ENCODE results near the gene CCDC88C.

The CCDC88C gene

DNA sequence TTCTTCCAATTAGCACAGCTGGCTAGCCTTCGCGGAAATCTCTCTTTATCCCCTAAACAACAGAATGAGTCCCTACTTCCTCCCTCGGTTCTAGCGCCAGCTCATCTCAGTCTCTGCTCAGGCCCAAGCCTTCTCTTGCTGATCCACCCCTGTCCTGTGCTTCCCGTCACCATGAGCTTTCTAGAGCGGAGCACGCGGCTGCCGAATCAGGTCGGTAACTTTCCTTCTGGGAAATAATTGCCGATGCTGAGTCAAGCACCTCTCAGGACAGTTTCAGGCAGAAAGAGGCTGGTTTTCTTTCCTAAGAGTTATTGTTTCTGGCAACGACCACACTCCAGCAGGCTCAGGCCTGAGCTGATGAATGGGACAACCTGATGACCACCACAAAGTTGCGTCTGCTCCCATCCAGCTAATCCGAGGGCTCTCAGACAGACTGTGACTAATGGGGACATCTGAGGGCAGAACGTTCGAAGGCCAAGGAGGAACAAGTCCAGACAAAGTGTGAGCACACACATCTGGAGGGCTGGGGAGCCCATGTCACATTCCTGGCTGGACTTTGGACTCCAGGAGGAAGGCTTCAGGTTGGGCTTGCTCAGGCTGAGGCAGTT lies 159.5 kb downstream of the CCDC88C start:
- TF ChIP-seq, protein P1, sequence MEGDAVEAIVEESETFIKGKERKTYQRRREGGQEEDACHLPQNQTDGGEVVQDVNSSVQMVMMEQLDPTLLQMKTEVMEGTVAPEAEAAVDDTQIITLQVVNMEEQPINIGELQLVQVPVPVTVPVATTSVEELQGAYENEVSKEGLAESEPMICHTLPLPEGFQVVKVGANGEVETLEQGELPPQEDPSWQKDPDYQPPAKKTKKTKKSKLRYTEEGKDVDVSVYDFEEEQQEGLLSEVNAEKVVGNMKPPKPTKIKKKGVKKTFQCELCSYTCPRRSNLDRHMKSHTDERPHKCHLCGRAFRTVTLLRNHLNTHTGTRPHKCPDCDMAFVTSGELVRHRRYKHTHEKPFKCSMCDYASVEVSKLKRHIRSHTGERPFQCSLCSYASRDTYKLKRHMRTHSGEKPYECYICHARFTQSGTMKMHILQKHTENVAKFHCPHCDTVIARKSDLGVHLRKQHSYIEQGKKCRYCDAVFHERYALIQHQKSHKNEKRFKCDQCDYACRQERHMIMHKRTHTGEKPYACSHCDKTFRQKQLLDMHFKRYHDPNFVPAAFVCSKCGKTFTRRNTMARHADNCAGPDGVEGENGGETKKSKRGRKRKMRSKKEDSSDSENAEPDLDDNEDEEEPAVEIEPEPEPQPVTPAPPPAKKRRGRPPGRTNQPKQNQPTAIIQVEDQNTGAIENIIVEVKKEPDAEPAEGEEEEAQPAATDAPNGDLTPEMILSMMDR (IDR thresholded peaks at IDR 0.05; ENCODE audit: low read depth, low read length, missing control alignments) = no peak
- H3K4me3 ChIP-seq (replicated peaks; ENCODE audit: low read depth, low read length) = no peak overlapping the region
- DNase-seq (ENCODE audit: extremely low read depth, low read depth) = no peak

DNA sequence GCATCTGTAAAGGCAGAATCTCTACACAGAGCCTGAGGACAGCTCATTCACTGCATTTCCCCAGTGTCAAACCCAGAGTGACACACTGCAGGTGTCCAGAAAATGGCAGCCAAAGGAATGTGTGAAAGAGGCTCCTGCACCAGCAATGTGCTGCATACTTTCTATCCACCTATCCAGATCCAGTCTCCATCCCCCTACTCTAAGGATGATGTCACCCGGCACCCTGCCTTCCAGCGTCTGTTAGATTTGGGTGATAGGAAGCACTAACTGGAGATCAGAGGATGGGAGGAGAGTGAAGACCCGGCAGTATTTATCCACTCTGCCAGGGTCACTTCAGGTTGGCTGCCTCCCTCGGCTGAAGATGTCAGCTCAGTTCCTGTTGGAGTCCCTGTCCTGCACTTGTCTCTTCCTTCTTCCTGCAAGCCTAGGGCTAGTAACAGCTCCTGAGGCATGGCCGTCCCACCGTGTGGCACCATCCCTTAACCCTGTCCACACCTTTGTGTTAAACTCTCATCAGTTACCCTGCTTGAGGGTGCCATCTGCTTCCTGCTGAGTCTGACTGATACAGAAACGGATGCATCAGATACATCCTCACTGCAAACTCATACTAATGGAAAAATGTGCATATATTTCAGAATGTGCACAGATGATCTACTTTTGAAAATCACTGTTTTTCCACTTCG lies 160.2 kb downstream of the CCDC88C start:
- no peak for DNase-seq (ENCODE audit: extremely low read depth, low read depth)
- H3K4me3 ChIP-seq (replicated peaks; ENCODE audit: low read depth, low read length) = no peak overlapping the region
- TF ChIP-seq, protein P1 (IDR thresholded peaks at IDR 0.05; ENCODE audit: low read depth, low read length, missing control alignments) = no peak

DNA sequence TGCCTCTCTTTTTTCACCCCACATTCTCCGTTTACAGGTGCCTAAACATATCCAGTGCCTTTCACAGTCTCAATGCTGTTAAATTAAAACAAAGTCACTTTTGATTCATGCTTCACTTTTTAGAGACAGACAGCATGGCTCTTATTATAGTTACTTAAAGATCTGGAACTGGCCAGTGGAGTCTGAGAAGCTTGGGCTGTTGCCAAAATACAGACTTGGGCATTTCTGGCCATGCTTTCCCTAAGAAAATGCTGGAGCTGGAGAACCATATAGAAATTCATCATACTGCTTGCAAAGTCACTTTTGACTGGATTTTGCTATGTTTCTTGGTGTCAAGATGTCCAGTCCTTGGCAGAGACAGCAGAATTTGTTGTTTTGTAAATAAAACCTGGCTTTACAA lies 161.0 kb downstream of the CCDC88C start:
- H3K4me3 ChIP-seq (replicated peaks; ENCODE audit: low read depth, low read length) = no peak overlapping the region
- TF ChIP-seq, protein P1 (IDR thresholded peaks at IDR 0.05; ENCODE audit: low read depth, low read length, missing control alignments) = no peak
- DNase-seq (ENCODE audit: extremely low read depth, low read depth) = no peak

DNA sequence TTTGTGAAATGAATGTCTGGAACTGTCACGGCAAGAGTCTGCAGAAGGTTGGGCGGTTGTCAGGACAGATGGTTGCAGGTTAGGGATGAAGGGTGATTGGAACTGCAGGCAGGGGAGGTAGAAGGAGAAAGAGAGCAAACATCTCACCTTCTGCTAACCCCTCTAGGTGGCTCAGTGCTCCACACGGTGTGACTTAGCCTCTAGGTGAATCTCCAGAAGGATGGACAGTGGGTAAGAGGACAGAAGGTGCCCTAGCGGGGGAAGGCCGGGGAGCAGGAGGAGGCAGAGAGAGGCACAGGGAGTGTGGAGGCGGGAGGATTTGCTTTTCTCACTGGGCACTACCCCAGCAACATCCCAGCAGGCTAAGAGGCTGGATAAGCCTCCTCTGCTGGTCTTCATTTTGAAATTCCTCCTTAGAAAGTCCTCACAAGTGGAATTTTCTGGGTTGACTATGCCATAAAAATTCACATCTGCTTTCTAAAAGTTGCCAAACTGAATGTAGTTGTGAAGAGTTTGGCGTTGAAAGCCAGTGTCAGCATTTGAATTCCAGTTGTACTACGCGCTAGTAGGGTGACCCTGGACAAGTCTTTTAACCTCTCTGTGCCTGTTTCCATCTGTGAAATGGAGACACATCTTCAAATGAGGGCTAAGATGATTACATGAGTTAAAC lies 162.5 kb downstream of the CCDC88C start:
- no peak overlapping the region for H3K4me3 ChIP-seq (replicated peaks; ENCODE audit: low read depth, low read length)
- TF ChIP-seq, protein P1 (IDR thresholded peaks at IDR 0.05; ENCODE audit: low read depth, low read length, missing control alignments) = no peak
- DNase-seq (ENCODE audit: extremely low read depth, low read depth) = no peak

DNA sequence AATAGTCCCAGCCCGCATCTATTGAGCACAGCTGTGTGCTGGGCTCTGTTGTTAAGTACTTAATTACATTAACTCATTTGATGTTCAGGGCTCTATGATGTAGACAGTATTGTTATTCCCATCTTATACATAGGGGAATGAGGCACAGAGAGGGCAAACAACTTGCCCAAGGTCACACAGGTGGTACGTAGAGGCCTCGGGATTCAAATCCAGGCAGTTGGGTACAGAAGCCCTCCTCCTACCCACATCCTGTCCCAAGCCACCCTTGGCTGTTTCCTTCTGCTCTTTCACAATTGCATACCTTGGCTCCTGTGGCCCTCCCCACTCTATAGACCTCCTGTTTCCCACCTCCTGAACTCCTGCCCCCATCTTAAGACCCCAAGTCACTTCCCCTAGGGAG lies 163.2 kb downstream of the CCDC88C start:
- TF ChIP-seq, protein P1 (IDR thresholded peaks at IDR 0.05; ENCODE audit: low read depth, low read length, missing control alignments) = no peak
- H3K4me3 ChIP-seq (replicated peaks; ENCODE audit: low read depth, low read length) = no peak overlapping the region
- no peak for DNase-seq (ENCODE audit: extremely low read depth, low read depth)

DNA sequence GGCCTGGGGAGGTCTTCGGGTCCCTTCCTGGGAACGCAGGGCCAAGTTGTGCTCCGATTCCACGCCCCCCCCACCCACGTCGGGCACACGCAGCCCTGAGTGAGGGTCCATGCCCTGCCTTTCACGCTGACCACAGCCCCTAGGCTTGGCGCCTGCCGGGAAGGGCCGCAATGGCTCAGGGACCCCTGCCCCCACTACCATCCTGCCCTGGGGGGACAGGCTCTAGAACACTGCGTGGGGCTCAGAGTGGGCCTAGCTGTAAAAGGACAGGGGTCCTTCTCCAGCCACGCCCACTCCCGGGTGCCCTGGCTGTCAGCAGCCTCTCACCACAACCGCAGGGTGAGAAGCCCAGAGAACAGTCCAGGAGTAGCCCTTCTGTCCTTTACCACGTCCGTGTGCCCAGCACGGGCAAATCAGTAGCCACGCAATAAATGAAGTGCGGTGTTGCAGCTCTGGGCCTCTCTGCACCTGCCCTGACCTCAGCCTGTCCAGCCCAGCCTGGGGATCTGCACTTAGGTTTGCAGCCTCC lies 163.8 kb downstream of the CCDC88C start:
- peak overlapping the region; percentile 39 for H3K4me3 ChIP-seq (replicated peaks; ENCODE audit: low read depth, low read length)
- no peak for DNase-seq (ENCODE audit: extremely low read depth, low read depth)

More for the DNA sequence above, 163.8 kb downstream of the CCDC88C start:
- TF ChIP-seq, protein P1 (IDR thresholded peaks at IDR 0.05; ENCODE audit: low read depth, low read length, missing control alignments) = no peak
